Measurements from ENCODE around the gene AK4.

- TF ChIP-seq CTCF (IDR thresholded peaks at IDR 0.05) (no peak), POLR2A (IDR thresholded peaks at IDR 0.05) (no peak)
Measured at GRCh38 chr1:65214340-65215027, 66.5 kb downstream of the AK4 start.
